Measurements from ENCODE around the gene FAM163B.

Gene FAM163B

DNA sequence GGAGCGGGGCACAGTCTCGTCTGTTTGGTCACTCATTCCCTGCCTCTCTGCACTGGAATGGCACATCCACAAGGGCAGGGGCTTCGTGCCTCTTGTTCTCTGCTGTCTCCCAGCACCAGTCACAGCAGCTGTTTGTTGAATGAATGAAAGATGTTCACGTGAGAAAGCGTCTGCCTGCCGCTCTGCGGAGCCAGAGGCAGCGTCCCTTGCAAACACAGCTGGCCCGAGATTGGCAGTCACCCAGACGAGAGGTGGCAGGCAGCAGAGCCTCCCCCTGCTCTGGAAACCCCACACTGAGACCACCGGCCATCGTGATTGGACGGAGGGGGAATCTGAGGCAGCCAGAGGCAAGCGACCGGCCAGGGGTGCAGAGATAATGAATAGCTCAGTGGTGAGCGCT, 6.0 kb upstream of the FAM163B start:
- DNase-seq: no peak

DNA sequence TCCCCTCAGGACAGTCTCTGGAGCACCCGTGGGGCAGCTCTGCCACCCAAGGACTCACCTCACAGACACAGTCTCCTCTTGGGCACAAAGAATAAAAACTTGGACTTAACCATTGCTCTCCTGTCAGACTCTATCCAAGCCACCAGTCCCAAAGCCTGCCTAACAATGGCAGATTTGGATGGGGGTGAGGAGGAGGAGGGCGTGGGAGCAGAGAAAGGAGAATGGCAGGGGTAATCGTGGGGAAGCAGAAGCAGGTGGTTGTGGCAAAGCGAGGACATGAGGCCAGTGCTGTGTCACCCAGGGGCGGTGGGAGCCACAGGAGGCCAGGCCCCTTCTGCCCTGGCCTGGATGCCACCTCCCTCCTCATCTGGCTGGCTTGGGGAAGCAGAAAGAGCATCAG, 5.5 kb upstream of the FAM163B start:
- DNase-seq: no peak

DNA sequence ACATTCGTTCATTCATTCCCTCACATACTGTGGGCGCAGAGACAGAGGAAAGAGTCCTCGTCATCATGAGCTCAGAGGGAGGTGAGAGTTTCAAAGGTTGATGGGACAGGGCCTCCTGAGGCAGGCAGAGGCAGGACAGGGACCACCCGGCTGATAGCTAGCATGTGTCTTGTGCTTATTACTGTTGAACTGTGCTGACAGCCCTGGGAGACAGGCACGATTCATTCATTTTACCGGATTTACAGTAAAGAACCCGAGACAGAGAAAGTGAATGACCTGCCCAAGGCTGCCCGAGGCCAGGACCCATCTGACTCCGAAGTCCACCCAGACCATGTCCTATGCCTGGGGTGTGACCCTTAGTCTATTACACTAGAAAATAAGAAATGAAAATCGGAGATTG, 4.9 kb upstream of the FAM163B start:
- no peak for DNase-seq

DNA sequence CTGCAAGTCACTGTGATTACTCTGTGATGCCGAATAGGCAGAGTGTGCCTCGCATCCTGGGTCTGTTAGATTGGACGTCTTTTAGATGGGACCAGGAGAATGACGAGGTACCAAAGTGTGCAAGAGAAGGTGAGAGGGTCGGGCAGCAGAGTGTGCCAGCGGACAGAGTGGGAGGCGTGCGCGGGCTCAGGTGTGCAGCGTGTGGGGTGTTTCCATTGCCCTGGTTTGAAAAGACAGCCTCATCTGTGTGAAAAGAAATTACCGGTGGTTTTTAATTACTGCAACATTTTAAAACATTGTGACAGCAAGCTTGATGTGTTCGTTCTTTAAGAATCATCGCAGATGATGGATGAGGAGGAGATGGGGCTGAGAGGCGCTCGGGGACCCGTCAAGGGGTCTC, 4.2 kb upstream of the FAM163B start:
- no peak for DNase-seq

DNA sequence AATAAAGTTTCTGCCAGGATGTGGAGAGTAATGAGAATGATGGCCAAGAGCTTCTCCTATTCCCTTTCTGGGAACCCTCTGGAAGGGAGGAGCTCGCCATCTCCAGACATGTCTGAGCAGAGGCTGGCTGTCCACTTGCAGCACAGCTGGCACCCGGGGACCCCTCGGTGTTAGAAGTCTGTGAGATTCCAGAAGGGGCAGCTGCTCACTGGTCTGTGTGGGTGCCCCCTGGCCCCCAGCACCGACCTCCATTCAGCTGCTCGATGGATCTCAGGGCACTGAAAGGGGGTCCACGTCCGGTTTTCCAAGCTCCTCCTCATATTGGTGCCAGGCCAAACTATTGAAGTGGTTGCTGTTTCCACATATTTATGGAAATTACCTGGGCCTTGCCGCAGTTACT, 3.6 kb upstream of the FAM163B start:
- DNase-seq: no peak

DNA sequence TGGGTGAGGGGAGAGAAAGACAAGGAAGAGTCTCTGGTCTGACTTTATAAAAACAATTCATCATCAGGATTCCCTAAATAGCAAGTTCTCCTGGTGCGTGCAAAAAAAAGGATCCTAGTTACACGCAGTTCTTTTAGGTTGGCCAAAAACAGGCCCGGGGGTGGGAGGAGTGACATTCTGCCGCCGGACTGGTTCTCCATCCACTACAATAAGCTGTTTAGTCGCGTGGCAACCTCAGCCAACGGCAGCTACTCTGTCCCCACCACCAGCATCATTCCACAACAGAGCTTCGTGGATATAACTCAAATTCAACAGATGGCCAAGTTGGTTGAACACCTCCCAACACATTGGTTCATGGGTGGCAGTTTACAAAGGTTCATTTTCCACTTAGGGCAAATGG, 2.9 kb upstream of the FAM163B start:
- no peak for DNase-seq

DNA sequence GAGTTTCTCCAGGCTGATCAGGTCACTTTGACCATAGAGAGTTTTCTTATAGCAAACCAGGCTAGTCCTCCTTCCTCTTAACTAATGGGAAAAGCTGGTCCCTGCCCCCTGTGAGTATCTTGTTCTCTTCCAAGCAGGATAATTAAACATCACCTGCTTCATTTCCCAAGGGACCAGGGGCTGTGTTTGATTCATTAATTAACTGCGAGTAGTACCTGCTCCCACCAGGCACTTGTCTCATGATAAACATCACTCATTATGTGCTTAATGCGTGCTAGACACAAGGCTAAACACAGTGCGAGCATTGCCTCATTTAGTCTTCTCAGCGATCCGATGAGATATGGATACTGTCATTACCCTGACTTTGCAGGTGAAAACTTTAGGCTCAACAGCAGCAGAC, 1.7 kb upstream of the FAM163B start:
- DNase-seq: no peak

DNA sequence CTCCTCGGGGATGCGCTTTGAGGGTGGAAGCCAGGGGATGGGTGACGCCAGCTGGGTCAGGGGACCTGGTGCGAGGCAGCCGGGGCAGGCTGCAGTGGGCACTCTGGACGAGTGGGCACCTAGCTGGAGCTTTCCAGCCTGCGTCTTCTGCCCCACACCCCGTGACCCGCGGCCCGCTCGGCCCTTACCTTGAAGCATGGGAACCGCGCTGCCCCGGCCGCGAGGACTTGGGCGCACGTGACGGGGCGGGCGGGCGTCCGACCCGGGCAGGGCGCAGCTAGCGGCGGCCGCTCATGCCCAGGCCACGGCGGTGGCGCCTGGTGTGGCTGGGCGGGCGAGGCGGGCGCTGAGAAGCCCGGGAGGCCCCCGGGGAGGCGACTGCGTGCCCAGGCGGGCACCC, 300 bp downstream of the FAM163B start:
- DNase-seq: no peak

DNA sequence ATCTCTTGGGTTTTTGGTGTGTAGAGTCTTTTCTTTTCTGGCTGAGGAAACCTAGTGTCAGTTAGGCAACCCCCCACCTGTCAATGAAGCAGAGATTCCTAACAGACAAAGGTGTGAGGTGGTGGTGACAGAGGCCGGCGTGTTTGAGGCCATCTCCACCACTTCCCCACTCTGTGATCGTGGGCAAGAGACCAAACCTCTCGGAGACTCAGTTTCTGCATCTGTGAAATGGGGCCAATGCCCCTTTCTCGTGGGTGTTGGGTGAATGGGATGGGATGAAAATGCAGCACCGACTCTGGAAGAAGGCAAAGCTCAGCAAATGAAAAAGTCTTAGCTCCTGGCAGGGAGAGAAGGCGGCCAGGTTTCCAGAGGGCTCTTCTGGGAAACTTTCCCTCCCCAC, 807 bp downstream of the FAM163B start:
- DNase-seq: no peak

DNA sequence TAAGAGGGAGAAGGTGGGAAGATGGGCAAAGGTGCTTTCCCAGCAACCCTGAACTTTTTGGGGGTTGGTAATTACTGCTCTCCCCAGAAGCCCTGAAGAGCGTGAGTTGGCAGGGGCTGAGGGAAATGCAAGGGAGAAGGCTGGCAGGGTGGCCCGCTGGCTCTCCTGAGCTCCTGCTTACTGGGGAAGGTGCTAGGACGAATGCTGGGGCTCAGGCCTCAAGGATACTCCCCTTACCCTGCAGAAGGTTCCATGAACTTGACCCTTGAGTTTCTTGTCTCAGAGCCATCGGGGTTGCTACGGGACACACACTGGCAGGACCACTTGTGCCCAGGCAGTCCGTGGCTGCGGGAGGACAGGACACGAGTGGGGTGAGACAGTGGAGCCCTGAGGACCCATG, 1.2 kb downstream of the FAM163B start:
- no peak for DNase-seq

DNA sequence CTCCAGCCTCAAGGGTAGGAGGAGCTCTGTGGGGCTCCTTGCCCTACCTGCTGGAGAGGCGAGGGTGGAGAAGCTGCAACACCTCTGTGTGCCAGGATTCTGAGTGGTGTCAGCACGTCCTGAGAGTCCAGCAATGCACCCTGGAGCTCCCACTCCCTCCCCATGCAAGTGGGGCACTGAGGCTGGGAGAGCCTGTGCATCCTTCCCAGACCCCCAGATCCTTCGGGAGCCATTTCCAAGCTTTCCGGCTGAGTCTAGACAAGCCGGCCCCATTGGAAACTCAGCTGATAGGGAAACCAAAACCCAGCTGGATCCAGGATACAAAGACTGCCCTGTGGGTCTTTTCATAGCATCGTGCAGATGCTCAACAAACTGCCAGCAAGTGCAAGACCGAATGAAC, 1.8 kb downstream of the FAM163B start:
- DNase-seq: no peak

DNA sequence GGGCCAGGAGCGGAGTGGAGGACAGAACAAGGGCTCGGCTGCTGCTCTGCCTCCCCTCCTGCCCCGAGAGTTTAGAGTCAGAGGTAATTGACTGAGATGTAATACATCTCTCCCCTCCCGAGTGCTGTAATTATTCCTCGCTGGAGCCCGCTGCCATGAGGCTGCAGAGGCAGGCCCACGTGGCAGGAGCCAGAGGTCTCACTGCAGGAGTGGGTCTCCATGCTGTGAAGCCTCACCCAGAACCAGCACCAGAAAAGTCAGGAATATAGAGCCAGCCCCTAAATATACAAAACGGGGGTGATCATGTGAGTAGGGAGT, 2.5 kb downstream of the FAM163B start:
- no peak for DNase-seq

DNA sequence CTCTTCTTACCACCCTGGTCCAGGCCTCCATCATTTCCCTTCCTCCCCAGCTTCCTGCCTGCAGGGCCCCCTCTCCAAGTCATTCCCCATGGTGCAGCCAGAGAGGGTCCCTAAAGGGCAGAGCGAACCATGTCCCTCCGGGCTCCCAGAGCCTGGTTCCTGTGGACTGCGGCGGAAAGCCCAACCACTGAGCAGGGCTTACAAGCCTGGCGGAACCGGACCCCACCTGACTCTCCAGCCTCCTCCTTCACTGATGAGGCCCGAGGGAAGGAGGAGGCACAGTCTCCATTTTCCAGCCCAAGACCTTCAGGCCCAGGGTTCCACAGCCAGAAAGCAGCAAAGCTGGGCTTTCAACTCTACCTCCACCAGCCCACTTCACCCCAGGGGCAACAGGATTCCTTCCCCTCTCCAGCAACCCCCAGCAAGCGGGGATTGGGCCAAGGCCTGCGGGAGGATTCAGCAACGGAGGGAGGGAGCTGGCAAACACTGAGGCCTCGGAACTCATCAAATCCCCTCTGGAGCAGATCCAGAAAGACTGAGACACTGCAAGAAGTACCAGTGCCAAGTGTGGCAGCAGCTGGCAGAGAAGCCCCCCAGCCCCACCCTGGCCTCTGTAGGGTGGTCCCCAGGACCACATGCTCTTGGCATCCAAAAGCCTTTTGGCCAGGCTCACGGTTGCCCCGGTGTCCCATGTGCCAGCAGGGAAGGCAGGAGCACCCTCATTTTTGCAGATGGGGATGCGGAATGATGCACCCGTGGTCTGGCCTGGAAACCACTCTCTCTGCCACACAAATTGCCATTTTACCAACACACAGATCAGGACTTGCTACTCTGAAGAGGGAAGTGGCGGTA, 3.1 kb downstream of the FAM163B start:
- no peak for DNase-seq

DNA sequence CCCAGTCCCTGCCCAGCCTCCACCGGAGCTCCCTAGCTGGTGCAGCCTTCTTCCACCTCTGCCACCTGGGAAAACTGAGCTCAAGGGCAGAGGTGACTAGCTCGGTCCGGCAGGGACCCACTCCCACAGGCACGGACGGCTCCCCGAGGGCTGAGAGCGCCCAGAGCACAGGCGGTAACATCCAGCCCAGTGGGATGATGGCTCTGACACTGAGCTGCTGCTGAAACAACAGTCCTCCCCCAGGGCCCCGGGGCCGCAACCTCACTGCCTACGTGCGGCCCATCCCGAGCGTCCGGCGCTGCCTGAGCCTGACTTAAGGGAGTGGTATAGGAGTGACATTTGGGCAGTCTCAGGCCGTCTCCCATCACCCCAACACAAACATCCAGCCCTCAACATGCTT, 3.7 kb downstream of the FAM163B start:
- DNase-seq: no peak

DNA sequence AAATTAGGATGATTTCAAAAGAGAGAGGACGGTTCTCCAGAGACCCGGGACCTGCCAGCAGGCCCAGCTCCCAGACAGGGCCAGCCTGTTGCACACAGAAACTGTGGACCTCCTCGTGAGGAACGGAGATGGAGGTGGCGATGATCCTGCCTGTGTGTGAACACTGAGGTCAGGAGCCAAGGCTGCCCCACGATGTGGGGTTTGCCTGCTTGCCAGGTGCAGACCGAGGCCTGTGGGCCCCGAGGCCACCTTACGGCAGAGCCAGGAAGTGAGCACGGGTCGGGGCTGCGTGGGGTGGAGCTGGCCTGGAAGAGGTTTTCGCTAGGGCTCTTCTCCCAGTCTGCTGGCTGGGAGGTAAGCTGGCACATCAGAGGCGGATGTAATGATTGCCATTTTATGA, 4.3 kb downstream of the FAM163B start:
- DNase-seq: no peak

DNA sequence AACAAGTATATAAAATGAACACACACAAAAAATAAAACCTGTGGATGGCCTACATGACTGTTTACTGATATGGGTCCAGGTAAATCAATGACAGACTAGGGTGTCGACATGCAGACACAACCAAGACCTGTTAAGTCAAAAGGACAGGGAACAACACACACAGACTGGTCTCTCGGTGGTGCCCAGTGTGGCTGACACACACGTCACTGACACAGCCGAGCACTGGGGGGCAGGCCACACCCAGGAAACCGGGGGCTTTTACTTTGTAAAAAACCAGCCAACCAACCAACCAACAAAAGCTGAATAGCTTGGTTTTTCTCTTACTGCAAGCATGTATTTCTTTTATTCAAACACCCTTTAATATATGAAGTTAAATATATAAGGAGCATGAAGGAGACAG, 5.0 kb downstream of the FAM163B start:
- DNase-seq: no peak

DNA sequence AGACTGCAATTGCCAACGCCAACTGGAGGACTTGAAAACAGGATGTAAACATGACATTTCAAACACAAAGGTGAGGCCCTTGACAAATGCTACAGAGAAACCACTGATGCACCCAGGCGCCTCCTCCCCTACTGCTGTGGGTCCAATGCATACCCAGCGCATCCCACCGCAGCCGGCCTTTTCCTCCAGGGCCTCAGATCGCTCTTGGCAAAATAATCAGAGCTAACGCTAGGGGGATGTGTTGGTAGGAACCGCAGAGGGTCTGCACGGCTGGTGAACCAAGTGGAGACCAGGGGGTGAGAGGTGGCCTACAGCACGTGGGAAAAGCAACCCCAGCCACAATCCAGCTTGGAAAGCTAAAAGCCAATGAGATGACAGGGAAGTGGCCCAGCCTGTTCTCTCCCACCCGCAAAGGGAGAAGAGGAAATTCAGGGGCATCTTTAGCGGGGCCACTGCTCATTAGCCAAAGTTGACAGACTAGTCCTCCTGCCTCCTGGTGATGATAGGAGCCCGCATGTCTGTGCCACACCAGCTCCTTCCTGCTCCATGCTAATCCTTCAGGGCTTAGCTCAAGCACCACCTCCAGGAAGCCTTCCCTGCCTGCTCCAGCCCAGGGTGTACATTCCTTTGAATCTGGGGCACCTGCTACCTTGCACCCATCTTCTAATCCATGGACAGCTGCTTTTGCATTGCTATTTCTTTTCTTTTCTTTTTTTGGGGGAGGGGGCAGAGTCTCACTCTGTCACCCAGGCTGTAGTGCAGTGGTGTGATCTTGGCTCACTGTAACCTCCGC, 5.9 kb downstream of the FAM163B start:
- no peak for DNase-seq

DNA sequence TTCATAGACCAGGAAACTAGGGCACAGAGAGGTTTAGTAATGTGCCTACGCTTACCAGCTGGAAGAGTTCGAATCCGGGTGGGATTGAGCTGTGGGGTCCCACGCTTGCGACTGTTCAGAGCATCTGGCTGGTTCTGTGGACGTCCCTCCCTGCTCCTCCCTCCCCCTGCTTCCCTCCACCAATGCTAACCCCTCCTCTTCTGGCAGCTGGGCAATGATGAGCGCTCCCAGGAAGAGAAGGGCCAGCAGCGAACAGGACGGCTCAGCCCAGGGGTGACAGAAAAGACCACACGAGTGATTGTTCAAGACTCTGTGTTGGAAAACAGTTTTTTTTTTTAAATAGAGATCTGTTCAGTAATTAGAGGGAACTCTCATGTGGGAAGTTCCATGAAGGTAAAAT, 6.9 kb downstream of the FAM163B start:
- no peak for DNase-seq

DNA sequence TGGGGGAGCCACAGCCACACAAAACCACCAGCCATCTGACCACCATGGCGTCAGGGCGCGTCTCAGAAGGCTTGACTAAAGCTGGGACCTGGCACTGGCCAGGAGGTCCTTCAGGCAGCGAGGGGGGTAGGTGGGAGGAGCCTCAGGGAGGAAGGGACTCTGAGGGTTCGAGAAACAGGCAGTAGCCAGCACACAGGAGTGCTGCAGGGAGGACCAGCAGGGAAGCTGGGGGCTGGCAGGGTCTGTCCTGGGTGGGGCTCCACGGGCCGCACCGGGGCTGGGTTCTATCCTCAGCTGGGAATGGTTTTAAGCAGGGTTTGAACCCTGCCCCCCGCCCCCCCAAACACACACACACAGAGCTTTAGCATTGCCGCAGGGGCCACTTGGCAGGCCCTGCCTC, 7.4 kb downstream of the FAM163B start:
- DNase-seq: no peak

DNA sequence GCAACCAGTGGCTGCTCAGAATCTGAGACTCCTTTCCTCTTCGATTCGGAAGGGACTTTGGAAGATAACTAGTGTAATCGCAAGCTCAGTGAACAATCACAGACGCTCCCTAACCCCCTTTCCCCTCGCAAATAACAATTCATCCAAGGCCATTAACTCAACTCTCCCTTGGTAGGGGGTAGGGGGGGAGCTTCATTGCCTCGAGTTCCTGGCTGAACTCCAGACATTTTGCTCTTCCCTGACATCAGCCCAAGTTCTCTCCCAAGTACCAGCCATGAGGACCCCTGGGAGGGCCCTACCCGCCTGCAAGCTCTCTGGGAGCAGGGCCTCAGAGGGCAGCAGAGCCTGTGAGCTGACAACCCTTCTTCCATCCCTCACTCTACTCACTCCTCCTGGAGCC, 8.4 kb downstream of the FAM163B start:
- no peak for DNase-seq

DNA sequence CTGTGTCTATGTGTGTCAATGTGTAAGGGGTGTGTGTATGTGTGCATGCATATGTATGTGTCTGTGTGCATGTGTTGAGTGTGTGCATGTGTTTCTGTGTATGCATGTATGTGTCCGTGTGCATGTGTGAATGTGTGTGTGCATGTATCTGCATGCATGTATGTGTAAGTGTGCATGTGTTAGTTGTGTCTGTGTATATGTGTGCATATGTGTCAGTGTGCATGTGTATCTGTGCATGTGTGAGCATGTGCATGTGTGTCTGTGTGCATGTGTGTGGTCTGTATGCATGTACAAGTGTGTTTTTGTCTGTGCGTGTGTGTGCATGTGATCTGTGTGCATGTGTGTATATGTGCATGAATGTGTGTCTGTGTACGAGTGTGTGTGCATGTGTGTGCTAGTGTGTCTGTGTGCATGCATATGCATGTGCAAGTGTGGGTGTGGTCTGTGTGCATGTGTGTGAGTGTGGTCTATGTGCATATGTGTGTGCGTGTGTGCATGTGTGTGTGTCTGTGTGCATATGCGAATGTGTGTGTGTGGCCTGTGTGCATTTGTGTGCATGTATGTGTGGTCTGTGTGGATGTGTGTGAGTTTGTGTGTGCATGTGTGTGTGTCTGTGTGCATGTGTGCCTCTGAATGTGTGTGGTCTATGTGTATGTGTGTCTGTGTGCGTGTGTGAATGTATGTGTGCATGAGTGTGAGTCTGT, 9.6 kb downstream of the FAM163B start:
- no peak for DNase-seq

DNA sequence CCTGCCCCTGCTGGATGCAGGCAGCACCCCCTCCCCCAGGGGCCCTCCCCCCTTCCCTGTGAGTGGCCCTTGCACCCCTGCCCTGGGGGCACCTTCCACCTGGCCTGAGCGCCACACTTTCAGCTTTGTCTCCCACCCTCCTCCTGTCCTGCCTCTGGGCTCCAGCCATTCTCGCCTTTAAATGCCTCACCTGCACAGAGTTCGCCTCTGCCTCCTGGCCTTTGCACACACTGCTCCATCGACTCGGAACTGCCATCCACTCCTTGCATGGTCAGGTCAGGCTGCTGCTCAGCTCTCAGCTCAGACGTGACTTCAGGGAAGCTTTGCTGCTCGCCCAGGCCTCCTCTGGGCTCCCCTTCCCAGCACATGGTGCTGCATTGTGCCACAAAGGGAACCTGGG, 10.2 kb downstream of the FAM163B start:
- DNase-seq: no peak

DNA sequence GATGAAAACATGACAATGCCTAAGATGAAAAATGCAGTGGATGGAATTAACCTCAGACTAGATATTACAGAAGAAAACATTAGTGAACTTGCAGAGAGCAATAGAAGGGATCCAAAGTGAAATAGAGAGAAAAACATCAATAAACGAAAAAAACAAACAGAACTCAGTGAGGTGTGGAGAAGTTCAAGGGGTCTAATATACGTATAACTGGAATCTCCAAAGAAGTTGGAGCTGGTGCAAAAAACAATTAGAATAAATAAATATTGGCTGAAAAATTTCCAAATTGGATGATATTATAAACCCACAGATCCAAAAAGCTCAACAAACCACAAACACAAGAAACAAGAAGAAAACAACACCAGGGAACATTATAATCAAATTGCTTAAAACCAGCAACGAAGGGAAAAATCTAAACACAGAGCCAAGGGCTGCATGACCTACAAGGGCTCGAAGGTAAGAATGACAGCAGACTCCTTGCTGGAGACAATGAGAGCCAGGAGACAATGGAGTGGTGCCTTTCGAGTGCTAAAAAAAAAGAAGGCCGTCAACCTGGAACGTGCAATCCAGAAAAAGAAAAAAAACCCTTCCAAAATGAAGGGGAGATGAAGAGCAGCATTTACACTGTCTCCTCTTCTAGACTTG, 11.8 kb downstream of the FAM163B start:
- DNase-seq: no peak

DNA sequence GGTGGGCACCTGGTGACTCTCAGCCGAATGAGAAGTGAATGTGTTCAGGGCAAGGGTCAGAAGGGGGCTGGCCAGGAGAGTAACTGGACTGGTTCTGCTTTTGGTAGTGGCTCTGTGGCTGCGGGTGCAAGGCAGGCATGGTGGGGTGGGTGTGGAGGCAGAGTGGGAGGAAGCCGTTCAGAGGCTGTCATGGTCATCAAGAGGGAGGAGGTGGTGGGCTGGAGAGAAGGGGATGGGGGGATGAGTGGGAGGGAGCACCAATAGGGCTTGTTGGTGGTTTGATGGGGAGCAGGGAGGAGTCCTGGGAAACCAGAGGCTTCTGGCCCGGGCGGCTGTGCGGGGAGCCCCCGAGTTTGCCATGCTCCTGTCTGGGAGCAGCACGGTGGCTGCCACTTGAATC, 13.3 kb downstream of the FAM163B start:
- no peak for DNase-seq
